ENCODE results near the gene FBXO11.

DNA sequence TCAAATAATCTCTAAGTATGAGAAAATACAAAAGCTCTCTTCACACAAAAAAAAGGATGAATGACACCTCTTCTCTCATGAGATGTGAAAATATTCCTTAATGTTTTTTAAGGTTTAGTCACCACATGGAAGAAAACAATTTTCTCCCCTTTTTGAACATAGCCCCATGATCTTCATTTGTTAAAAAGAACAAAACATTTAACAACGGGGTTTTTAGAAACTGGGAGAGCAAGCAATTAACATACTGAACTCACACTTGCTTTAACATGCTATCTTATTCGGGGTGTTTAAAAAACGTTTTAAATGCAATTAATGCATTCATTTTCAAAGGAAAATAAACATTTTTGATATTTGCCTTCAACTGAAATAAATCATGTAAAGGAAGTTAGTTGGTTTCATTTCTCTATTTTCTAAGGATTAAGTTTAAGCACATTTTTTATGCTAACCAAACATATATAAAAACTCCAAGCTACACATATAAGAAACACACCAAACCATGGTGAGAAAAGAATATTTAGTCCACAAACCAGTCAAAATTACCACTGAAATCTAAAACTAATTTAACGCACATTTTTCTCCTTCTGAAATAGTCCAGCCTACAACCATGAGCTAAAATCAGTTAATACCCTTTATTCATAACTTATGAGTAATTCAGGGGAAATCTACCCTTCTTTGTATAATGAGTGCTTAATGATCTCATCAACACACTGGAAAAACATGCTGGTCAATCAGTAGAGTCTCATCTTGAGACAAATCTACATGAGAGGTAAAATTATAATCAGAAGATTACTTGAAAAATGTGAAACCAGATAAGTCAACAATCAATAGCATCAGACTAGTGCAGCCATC lies 8.2 kb downstream of the FBXO11 start:
- TF ChIP-seq, protein P1, sequence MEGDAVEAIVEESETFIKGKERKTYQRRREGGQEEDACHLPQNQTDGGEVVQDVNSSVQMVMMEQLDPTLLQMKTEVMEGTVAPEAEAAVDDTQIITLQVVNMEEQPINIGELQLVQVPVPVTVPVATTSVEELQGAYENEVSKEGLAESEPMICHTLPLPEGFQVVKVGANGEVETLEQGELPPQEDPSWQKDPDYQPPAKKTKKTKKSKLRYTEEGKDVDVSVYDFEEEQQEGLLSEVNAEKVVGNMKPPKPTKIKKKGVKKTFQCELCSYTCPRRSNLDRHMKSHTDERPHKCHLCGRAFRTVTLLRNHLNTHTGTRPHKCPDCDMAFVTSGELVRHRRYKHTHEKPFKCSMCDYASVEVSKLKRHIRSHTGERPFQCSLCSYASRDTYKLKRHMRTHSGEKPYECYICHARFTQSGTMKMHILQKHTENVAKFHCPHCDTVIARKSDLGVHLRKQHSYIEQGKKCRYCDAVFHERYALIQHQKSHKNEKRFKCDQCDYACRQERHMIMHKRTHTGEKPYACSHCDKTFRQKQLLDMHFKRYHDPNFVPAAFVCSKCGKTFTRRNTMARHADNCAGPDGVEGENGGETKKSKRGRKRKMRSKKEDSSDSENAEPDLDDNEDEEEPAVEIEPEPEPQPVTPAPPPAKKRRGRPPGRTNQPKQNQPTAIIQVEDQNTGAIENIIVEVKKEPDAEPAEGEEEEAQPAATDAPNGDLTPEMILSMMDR (IDR thresholded peaks at IDR 0.05): no peak
- TF ChIP-seq SIN3A (IDR thresholded peaks at IDR 0.05; ENCODE audit: borderline replicate concordance, insufficient read depth, low read depth, low read length): no peak
- TF ChIP-seq POLR2AphosphoS5 (IDR thresholded peaks at IDR 0.05; ENCODE audit: low read depth, low read length): no peak
